ENCODE data around the gene LRPPRC.
"Not testable (repeated sequence)": the region's sequence is repeated elsewhere in the genome, so short reads cannot be mapped to it uniquely, and the experiment has no call there.

DNA sequence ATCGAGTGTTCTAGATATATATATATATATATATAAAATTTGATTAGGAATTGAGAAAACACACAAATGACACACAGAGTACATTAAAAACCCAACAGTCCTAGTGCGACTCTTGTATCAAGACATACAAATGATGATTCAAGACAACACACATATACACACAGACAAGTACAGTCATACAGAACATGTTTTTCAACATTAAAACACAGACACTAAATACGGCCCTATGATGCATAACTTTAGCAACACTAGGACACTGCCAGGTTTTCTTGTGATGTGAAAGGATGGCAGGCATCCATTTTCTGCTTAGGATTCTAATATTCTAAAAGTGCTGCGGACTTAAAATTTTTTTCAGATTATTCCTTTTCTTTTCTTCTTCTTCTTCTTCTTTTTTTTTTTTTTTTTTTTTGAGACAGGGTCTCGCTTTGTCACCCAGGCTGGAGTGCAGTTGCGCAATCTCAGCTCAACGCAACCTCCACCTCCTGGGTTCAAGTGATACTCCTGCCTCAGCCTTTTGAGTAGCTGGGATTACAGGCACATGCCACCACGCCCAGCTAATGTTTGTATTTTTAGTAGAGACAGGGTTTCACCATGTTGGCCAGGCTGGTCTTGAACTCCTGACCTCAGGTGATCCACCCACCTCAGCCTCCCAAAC lies 84.5 kb downstream of the LRPPRC start:
- TF ChIP-seq RAD21 (IDR thresholded peaks at IDR 0.05; ENCODE audit: insufficient read depth, low read depth, low read length); POLR2A (IDR thresholded peaks at IDR 0.05; ENCODE audit: low read depth, low read length): not testable (repeated sequence)
